Left lung (tissue), 10 donors: ENCODE data around the gene FAM32A. TPM values are rescaled to one million over a fixed set of nuclear protein-coding genes. Genes with fewer than 3 reads are reported as not detected.

Source experiments
- ATAC-seq: fragments of 200-7000 bp; cut with Tn5 transposase; one replicate; pipeline ENCODE4 v1.9.1; 2020; ENCODE audit warnings: moderate library complexity
- DNase-seq, 4 donors: peaks; one replicate each; pipeline ENCODE4 v3.0.0-alpha.2; 2013 to 2020
- H3K27ac ChIP-seq, 2 donors: fragments of 200-600 bp; sonication (generic) in 1 of 2; one replicate each; pipeline versions ENCODE4 v1.5.0 to v1.8.0; 2020 to 2021
- H3K27me3 ChIP-seq, 2 donors: fragments of 200-600 bp; sonication (generic) in 1 of 2; one replicate each; pipeline versions ENCODE4 v1.5.0 to v1.8.0; 2020 to 2021
- H3K36me3 ChIP-seq, 2 donors: fragments of 200-600 bp; sonication (generic) in 1 of 2; one replicate each; pipeline versions ENCODE4 v1.5.0 to v1.8.0; 2020 to 2021
- H3K4me1 ChIP-seq, 2 donors: fragments of 200-600 bp; one replicate each; pipeline ENCODE4 v1.8.0; 2021
- H3K4me3 ChIP-seq, 2 donors: fragments of 200-600 bp; sonication (generic) in 1 of 2; one replicate each; pipeline versions ENCODE4 v1.5.0 to v1.8.0; 2020 to 2021; ENCODE audit warnings: mild to moderate bottlenecking in 1 of 2
- H3K9me3 ChIP-seq, 2 donors: fragments of 200-600 bp; sonication (generic) in 1 of 2; one replicate each; pipeline versions ENCODE4 v1.5.0 to v1.8.0; 2020 to 2021
- CTCF ChIP-seq, 2 donors: fragments of 200-600 bp; sonication (generic) in 1 of 2; IDR thresholded peaks; one replicate each; pipeline versions ENCODE4 v1.5.0 to v1.8.0; 2021; ENCODE audit warnings: antibody characterized with exemption in 2 of 2
- intact Hi-C, 2 donors: fragments of 100-400 bp; cut with DNase I; formaldehyde crosslinking; loops; one replicate each; pipeline versions ENCODE4 v1.11.2 to v1.14.2; 2022
- polyA plus RNA-seq, 6 donors: library from polyadenylated mRNA; unstranded; fragments of 120-200 nt; gene quantifications; one replicate each; pipeline ENCODE4 v1.2.1, GENCODE V29; 2013; ENCODE audit not compliant: insufficient read length in 6 of 6
- total RNA-seq, 2 donors: library from RNA; stranded (reverse); fragmentation: NEBNext Ultra II Directional; extraction: Animal tissue kit (Norgen Biotek cat#: 25700); gene quantifications; one replicate each; pipeline ENCODE4 v1.2.1, GENCODE V29; 2021
- donor health status: DM: no; HTN: yes; CAD: no.
- donor health status: DM: no; HTN: no; CAD: no.

The FAM32A gene
- total and polyA plus RNA-seq, 8 donors = 57.1 to 109 (median 101) TPM

- Histone ChIP-seq H3K27ac (no peak overlapping the region), H3K4me1 (peaks cover 0 to 24% of the 10 kb centered on the region in 2 donors), H3K36me3 (peaks cover 0 to 82% of the 10 kb centered on the region in 2 donors), H3K27me3 (no peaks in the 10 kb centered on the region), H3K9me3 (no peaks in the 10 kb centered on the region), H3K4me3 (no peak overlapping the region)
- TF ChIP-seq CTCF (IDR thresholded peaks at IDR 0.05) = no peak
- DNase-seq (peak in 1 of 4 donors; percentile 54), ATAC-seq (no peak)
- intact Hi-C loops = no loop called here
These were observed 48.0 kb downstream of the FAM32A start for GRCh38 chr19:16233081-16233776.

GRCh38 chr19:16233836-16234551 lies 48.8 kb downstream of the FAM32A start:
- intact Hi-C loops = no loop called here
- DNase-seq = no peak

GRCh38 chr19:16234552-16235445 lies 49.6 kb downstream of the FAM32A start:
- no peaks in the 10 kb centered on the region for H3K27me3 ChIP-seq
- peaks cover 0 to 66% of the 10 kb centered on the region in 2 donors for H3K36me3 ChIP-seq
- H3K4me3 ChIP-seq = no peak overlapping the region
- H3K27ac ChIP-seq = no peak overlapping the region
- peaks cover 0 to 30% of the 10 kb centered on the region in 2 donors for H3K4me1 ChIP-seq
- DNase-seq (peak in 2 of 4 donors; percentile 19 to 72), ATAC-seq (no peak)
- intact Hi-C loops = loop anchor here in 1 of 2 donors (5.0 kb wide), 1 partner anchor 158 kb away; no protein-coding TSS in a partner anchor
- no peaks in the 10 kb centered on the region for H3K9me3 ChIP-seq
- TF ChIP-seq CTCF (IDR thresholded peaks at IDR 0.05) = no peak

More at GRCh38 chr19:16233836-16234551, 48.8 kb downstream of the FAM32A start:
- Histone ChIP-seq H3K4me1 (peaks cover 0 to 30% of the 10 kb centered on the region in 2 donors), H3K4me3 (no peak overlapping the region), H3K27me3 (no peaks in the 10 kb centered on the region), H3K27ac (no peak overlapping the region), H3K36me3 (peaks cover 0 to 74% of the 10 kb centered on the region in 2 donors), H3K9me3 (no peaks in the 10 kb centered on the region)
- no peak for TF ChIP-seq CTCF (IDR thresholded peaks at IDR 0.05)
- no peak for ATAC-seq

GRCh38 chr19:16235811-16236652 lies 50.8 kb downstream of the FAM32A start:
- no peaks in the 10 kb centered on the region for H3K9me3 ChIP-seq

More at GRCh38 chr19:16235811-16236652, 50.8 kb downstream of the FAM32A start:
- ATAC-seq = no peak
- no peak overlapping the region for H3K4me3 ChIP-seq
- intact Hi-C loops = loop anchor here in 1 of 2 donors (5.0 kb wide), 1 partner anchor 156 kb away; no protein-coding TSS in a partner anchor
- no peak for TF ChIP-seq CTCF (IDR thresholded peaks at IDR 0.05)
- peak overlapping the region in 1 of 2 donors; percentile 73 for H3K27ac ChIP-seq
- peak in 2 of 4 donors; percentile 19 to 42 for DNase-seq
- H3K36me3 ChIP-seq = peaks cover 0 to 54% of the 10 kb centered on the region in 2 donors
- peaks cover 0 to 30% of the 10 kb centered on the region in 2 donors for H3K4me1 ChIP-seq
- no peaks in the 10 kb centered on the region for H3K27me3 ChIP-seq

Other genes with a start within 250 kb of the FAM32A start
- gene OR10H4, start 236.4 kb upstream of the FAM32A start, total RNA-seq = not detected
- not detected for gene OR10H4, start 236.4 kb upstream of the FAM32A start, polyA plus RNA-seq
- 100 to 1,000 TPM; 437 to 536 TPM for gene TPM4, start 108.9 kb upstream of the FAM32A start, total RNA-seq
- 100 to 1,000 TPM; 553 to 631 (median 558) TPM for gene TPM4, start 108.9 kb upstream of the FAM32A start, polyA plus RNA-seq
- 10 to 100 TPM; 70.7 to 88.8 TPM for gene RAB8A, start 73.5 kb upstream of the FAM32A start, total RNA-seq
- gene RAB8A, start 73.5 kb upstream of the FAM32A start, polyA plus RNA-seq = 100 to 1,000 TPM in 1 of 6 donors, 10 to 100 TPM in 5; 64.9 to 102 (median 73.0) TPM
- 1 to 10 TPM; 7.1 to 8.5 TPM for gene HSH2D, start 41.7 kb upstream of the FAM32A start, total RNA-seq
- 1 to 10 TPM; 1.8 to 2.7 (median 2.1) TPM for gene HSH2D, start 41.7 kb upstream of the FAM32A start, polyA plus RNA-seq
- not detected for gene CIB3, start 11.9 kb upstream of the FAM32A start, total RNA-seq
- gene CIB3, start 11.9 kb upstream of the FAM32A start, polyA plus RNA-seq = not detected
- gene AP1M1, start 12.5 kb downstream of the FAM32A start, total RNA-seq = 10 to 100 TPM; 72.1 to 73.9 TPM
- gene AP1M1, start 12.5 kb downstream of the FAM32A start, polyA plus RNA-seq = 10 to 100 TPM; 51.2 to 62.7 (median 54.0) TPM
- gene KLF2, start 139.4 kb downstream of the FAM32A start, total RNA-seq = 10 to 100 TPM; 30.2 to 75.9 TPM
- gene KLF2, start 139.4 kb downstream of the FAM32A start, polyA plus RNA-seq = 10 to 100 TPM; 12.9 to 69.1 (median 37.6) TPM